Measurements from ENCODE around the gene ZNF446. TPM values are rescaled to one million over a fixed set of nuclear protein-coding genes. Genes with fewer than 3 reads are reported as not detected.
A peak's percentile ranks its signal among the peaks of the same experiment; 100 is the strongest.

ZNF446 gene
- total RNA-seq, 4 donors from 2014 or later, result 14.7 to 29.8 (median 22.8) TPM

GRCh38 chr19:58511353-58512208, 35.4 kb downstream of the ZNF446 start, which contains the start of gene SLC27A5:
Gene SLC27A5, minus strand, starts transcription at chr19:58511992. Its CDS starts 37 bp downstream, at chr19:58511955.
- no peak within 1 kb of the TSS for H3K4me3 ChIP-seq (ENCODE audit: low read depth, poor library complexity, severe bottlenecking)
- 70 to 79% methylated on average over 2 to 6 of the region's 25 CpGs for WGBS, 2 donors
- no peak for DNase-seq (ENCODE audit: low spot score in 2 of 2)
- intact Hi-C loops (cut with DNase I; ENCODE audit: low total_unique reads), result no loop called here
- TF ChIP-seq, protein P1, sequence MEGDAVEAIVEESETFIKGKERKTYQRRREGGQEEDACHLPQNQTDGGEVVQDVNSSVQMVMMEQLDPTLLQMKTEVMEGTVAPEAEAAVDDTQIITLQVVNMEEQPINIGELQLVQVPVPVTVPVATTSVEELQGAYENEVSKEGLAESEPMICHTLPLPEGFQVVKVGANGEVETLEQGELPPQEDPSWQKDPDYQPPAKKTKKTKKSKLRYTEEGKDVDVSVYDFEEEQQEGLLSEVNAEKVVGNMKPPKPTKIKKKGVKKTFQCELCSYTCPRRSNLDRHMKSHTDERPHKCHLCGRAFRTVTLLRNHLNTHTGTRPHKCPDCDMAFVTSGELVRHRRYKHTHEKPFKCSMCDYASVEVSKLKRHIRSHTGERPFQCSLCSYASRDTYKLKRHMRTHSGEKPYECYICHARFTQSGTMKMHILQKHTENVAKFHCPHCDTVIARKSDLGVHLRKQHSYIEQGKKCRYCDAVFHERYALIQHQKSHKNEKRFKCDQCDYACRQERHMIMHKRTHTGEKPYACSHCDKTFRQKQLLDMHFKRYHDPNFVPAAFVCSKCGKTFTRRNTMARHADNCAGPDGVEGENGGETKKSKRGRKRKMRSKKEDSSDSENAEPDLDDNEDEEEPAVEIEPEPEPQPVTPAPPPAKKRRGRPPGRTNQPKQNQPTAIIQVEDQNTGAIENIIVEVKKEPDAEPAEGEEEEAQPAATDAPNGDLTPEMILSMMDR (IDR thresholded peaks at IDR 0.05), result no peak
- TF ChIP-seq POLR2A (IDR thresholded peaks at IDR 0.05), result no peak

DNA sequence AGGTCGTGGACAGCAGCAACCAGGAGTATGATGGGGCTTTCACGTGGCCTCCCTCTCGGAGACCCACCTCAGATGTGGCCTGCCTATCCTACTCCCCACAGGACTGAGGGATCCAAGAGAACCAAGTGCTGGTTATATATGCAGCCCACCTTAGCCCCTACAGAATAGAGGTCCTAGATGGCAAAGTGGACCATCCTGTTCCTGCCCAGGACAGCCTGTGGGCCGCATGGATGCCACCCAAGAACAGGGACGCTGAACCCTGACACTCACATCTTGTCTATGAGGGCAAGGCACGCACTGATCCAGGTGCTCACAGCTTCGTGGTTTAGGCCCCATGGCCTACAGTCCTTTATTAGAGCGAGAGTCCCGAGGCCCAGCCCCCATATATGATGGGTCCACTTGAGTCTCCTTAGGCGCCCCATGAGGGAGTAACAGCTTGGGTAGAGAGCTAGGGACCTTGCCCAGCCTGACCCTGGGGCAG, 37.1 kb downstream of the ZNF446 start:
- H3K4me3 ChIP-seq (ENCODE audit: low read depth, poor library complexity, severe bottlenecking), result no peak overlapping the region
- TF ChIP-seq, protein P1 (IDR thresholded peaks at IDR 0.05), result no peak
- no peak for TF ChIP-seq POLR2A (IDR thresholded peaks at IDR 0.05)
- 83 to 85% methylated on average over 7 of the region's 10 CpGs for WGBS, 2 donors
- DNase-seq (ENCODE audit: low spot score in 2 of 2), result no peak
- intact Hi-C loops (cut with DNase I; ENCODE audit: low total_unique reads), result no loop called here

- TF ChIP-seq, protein P1 (IDR thresholded peaks at IDR 0.05), result no peak
- no peak for TF ChIP-seq POLR2A (IDR thresholded peaks at IDR 0.05)
- DNase-seq (ENCODE audit: low spot score in 2 of 2), result peak; percentile 63 to 96
- H3K4me3 ChIP-seq (ENCODE audit: low read depth, poor library complexity, severe bottlenecking), result no peak overlapping the region
- intact Hi-C loops (cut with DNase I; ENCODE audit: low total_unique reads), result no loop called here
- 24 to 28% methylated on average over 42 of the region's 66 CpGs for WGBS, 2 donors
Observed at GRCh38 chr19:58513694-58514563, 37.8 kb downstream of the ZNF446 start.

GRCh38 chr19:58514564-58515022, 38.4 kb downstream of the ZNF446 start:
- WGBS, 2 donors, result 61 to 64% methylated on average over 3 of the region's 3 CpGs

DNA sequence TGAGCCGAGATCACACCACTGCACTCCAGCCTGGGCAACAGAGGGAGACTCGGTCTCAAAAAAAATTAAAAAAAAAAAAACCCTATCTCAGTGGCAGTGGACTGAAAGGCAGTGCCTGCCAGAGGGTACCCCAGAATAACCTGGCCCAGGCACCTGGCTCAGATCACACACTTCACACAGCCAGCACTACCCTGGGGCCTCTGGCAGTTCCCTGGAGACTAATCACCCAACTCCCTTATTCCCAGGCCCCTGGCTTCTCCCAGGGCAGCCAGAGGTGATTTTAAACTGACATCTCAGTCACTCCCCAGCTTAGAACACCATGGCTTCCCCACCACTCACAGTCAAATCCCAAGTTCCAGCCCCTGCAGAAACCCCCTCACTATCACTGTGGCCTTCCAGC, 39.1 kb downstream of the ZNF446 start:
- WGBS, 2 donors, result 92 to 100% methylated on average over 2 of the region's 2 CpGs
- intact Hi-C loops (cut with DNase I; ENCODE audit: low total_unique reads), result no loop called here
- DNase-seq (ENCODE audit: low spot score in 2 of 2), result no peak
- H3K4me3 ChIP-seq (ENCODE audit: low read depth, poor library complexity, severe bottlenecking), result no peak overlapping the region
- TF ChIP-seq, protein P1 (IDR thresholded peaks at IDR 0.05), result no peak
- no peak for TF ChIP-seq POLR2A (IDR thresholded peaks at IDR 0.05)

More at GRCh38 chr19:58514564-58515022, 38.4 kb downstream of the ZNF446 start:
- DNase-seq (ENCODE audit: low spot score in 2 of 2), result no peak
- no peak for TF ChIP-seq POLR2A (IDR thresholded peaks at IDR 0.05)
- TF ChIP-seq, protein P1 (IDR thresholded peaks at IDR 0.05), result no peak
- no peak overlapping the region for H3K4me3 ChIP-seq (ENCODE audit: low read depth, poor library complexity, severe bottlenecking)
- intact Hi-C loops (cut with DNase I; ENCODE audit: low total_unique reads), result no loop called here
